ENCODE data around the gene AP4B1. TPM values are rescaled to one million over a fixed set of nuclear protein-coding genes. Genes with fewer than 3 reads are reported as not detected.

AP4B1 gene
- total and polyA plus RNA-seq, 9 of the 15 experiments (the other 6 are each of a cell fraction or from before 2014, with no cell fraction given), result 15.8 to 36.5 (median 24.6) TPM

DNA sequence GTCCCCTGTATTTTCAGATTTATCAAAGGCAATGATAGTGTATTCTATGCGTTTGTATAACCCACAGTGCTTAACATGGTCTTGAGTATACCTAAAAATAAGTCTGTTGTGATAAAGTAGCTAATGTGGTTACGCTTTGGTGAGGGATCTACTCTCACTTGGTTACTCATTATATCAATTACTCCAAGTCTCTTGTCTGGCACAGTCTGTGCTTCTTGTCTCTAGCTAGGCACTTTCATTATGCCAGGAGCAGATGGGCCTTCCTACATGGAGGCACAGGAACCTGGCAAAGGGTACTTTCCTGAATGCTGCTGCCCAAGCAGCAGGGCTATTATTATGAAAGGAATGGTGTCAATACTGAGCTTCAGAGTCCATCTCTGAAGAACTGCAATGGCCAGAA, 28.9 kb downstream of the AP4B1 start:
- no peaks in the 10 kb centered on the region for H4K20me1 ChIP-seq (replicated peaks; ENCODE audit: control insufficient read depth, insufficient read depth, low read length)
- TF ChIP-seq ARID2 (IDR thresholded peaks at IDR 0.05) (no peak), CCNT2 (IDR thresholded peaks at IDR 0.05; ENCODE audit: borderline replicate concordance, extremely low read depth, insufficient read length, low read depth, low read length) (no peak), MEIS2 (IDR thresholded peaks at IDR 0.05; ENCODE audit: partially characterized antibody) (no peak), SAFB2 (IDR thresholded peaks at IDR 0.05; ENCODE audit: borderline replicate concordance, low read depth, low read length, severe bottlenecking) (no peak), ZNF696 (CRISPR knock-in tag; conservative IDR thresholded peaks at IDR 0.05) (no peak), KAT7 (CRISPR knock-in tag; IDR thresholded peaks at IDR 0.05; ENCODE audit: borderline replicate concordance) (no peak), ZSCAN29 (IDR thresholded peaks at IDR 0.05) (no peak)
- TF ChIP-seq, protein P1, sequence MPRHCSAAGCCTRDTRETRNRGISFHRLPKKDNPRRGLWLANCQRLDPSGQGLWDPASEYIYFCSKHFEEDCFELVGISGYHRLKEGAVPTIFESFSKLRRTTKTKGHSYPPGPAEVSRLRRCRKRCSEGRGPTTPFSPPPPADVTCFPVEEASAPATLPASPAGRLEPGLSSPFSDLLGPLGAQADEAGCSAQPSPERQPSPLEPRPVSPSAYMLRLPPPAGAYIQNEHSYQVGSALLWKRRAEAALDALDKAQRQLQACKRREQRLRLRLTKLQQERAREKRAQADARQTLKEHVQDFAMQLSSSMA (CRISPR knock-in tag; IDR thresholded peaks at IDR 0.05), result no peak
- TF ChIP-seq, protein P2, sequence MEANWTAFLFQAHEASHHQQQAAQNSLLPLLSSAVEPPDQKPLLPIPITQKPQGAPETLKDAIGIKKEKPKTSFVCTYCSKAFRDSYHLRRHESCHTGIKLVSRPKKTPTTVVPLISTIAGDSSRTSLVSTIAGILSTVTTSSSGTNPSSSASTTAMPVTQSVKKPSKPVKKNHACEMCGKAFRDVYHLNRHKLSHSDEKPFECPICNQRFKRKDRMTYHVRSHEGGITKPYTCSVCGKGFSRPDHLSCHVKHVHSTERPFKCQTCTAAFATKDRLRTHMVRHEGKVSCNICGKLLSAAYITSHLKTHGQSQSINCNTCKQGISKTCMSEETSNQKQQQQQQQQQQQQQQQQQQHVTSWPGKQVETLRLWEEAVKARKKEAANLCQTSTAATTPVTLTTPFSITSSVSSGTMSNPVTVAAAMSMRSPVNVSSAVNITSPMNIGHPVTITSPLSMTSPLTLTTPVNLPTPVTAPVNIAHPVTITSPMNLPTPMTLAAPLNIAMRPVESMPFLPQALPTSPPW (CRISPR knock-in tag; IDR thresholded peaks at IDR 0.05), result no peak
- TF ChIP-seq, protein P3, sequence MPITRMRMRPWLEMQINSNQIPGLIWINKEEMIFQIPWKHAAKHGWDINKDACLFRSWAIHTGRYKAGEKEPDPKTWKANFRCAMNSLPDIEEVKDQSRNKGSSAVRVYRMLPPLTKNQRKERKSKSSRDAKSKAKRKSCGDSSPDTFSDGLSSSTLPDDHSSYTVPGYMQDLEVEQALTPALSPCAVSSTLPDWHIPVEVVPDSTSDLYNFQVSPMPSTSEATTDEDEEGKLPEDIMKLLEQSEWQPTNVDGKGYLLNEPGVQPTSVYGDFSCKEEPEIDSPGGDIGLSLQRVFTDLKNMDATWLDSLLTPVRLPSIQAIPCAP (CRISPR knock-in tag; IDR thresholded peaks at IDR 0.05; ENCODE audit: borderline replicate concordance), result no peak
- BruUV-seq (replicated peaks), result no TSS peak
- no peak overlapping the region for H3K9ac ChIP-seq (ENCODE audit: insufficient read depth in 1 of 2, low read depth in 2 of 2, low read length in 2 of 2)
- CTCF ChIA-PET (ENCODE audit: low intra/inter-chr PET ratio), result no interaction called here
- intact Hi-C loops (cut with micrococcal nuclease), result no loop called here
- H3K9me3 ChIP-seq (replicated peaks; ENCODE audit: control insufficient read depth, insufficient read depth, low read depth, low read length), result no peaks in the 10 kb centered on the region
- no peaks in the 10 kb centered on the region for H3K9me1 ChIP-seq (ENCODE audit: control insufficient read depth, insufficient read depth, low read length)
- no peak overlapping the region for H3K4me3 ChIP-seq
- H3K4me2 ChIP-seq (ENCODE audit: insufficient read depth, low read length), result no peak overlapping the region
- DNase-seq (ENCODE audit: extremely low read depth in 1 of 4, low spot score in 3 of 4), result no peak
- H3K79me2 ChIP-seq (ENCODE audit: control insufficient read depth, insufficient read depth, low read length), result no peaks in the 10 kb centered on the region
- POLR2A ChIA-PET, result interaction anchor here (0.6 to 1.5 kb wide), 6 partner anchors 11 to 1993 kb away, joined by 3 to 5 read pairs (median 4); no protein-coding TSS in a partner anchor
- no peaks in the 10 kb centered on the region for H3K36me3 ChIP-seq (ENCODE audit: control insufficient read depth, insufficient read depth, low read length)
- no peak overlapping the region for H3K27ac ChIP-seq (ENCODE audit: extremely low read depth, low read depth, low read length)
- H2AFZ ChIP-seq (ENCODE audit: low read depth, low read length), result no peak overlapping the region
- no peak for FAIRE-seq
- in situ Hi-C loops (cut with MboI), result no loop called here
- ATAC-seq, result no peak
- H3K27me3 ChIP-seq (ENCODE audit: control insufficient read depth in 2 of 2, insufficient read depth in 2 of 2, low read length in 2 of 2), result no peaks in the 10 kb centered on the region
- WGBS (ENCODE audit: insufficient coverage, low coverage, missing lambda C conversion rate), result 45% methylated on average over 2 of the region's 2 CpGs
- H3K4me1 ChIP-seq (replicated peaks in 1 of 2; ENCODE audit: control insufficient read depth in 2 of 2, insufficient read depth in 2 of 2, low read length in 2 of 2), result peaks cover 0 to 32% of the 10 kb centered on the region in 2 experiments; a peak in 4 of 5 replicates

Measured in K562 (cell line).